H9 (cell line): ENCODE data around the gene RAD50. TPM values are rescaled to one million over a fixed set of nuclear protein-coding genes. Genes with fewer than 3 reads are reported as not detected.

Experiments
- DNase-seq: peaks from one replicate; pipeline ENCODE4 v3.0.0-alpha.2; 2017
- H2AFZ ChIP-seq: one replicate; pipeline ENCODE4 v1.6.1; 2013; ENCODE audit warnings: mild to moderate bottlenecking, low read length, control low read depth, moderate library complexity
- H2AK5ac ChIP-seq: 2 replicates; pipeline ENCODE4 v1.6.1; 2013; ENCODE audit warnings: low read length, control low read depth, mixed read lengths; ENCODE audit not compliant: insufficient read length
- H2BK120ac ChIP-seq: one replicate; pipeline ENCODE4 v1.6.1; 2013; ENCODE audit warnings: low read depth, mild to moderate bottlenecking, low read length, control low read depth, inconsistent platforms; ENCODE audit not compliant: poor library complexity, severe bottlenecking
- H2BK12ac ChIP-seq: 2 replicates; pipeline ENCODE4 v1.6.1; 2013; ENCODE audit warnings: low read length, control low read depth, mixed read lengths, low read depth; ENCODE audit not compliant: insufficient read length
- H2BK15ac ChIP-seq: 2 replicates; pipeline ENCODE4 v1.6.1; 2013; ENCODE audit warnings: low read depth, low read length, control low read depth
- H2BK20ac ChIP-seq: one replicate; pipeline ENCODE4 v1.6.1; 2013; ENCODE audit warnings: low read depth, mild to moderate bottlenecking, low read length, control low read depth, inconsistent platforms; ENCODE audit not compliant: poor library complexity, severe bottlenecking
- H2BK5ac ChIP-seq: 2 replicates; pipeline ENCODE4 v1.6.1; 2013; ENCODE audit warnings: low read length, control low read depth, mixed read lengths; ENCODE audit not compliant: insufficient read length
- H3K14ac ChIP-seq: 2 replicates; pipeline ENCODE4 v1.6.1; 2013; ENCODE audit warnings: low read length, control low read depth; ENCODE audit not compliant: insufficient read depth
- H3K18ac ChIP-seq: 2 replicates; pipeline ENCODE4 v1.6.1; 2013; ENCODE audit warnings: low read depth, mild to moderate bottlenecking, mixed read lengths, low read length, control low read depth; ENCODE audit not compliant: insufficient read length
- H3K23ac ChIP-seq: 2 replicates; pipeline ENCODE4 v1.6.1; 2013; ENCODE audit warnings: low read length, control low read depth, mixed read lengths, low read depth; ENCODE audit not compliant: insufficient read length
- H3K23me2 ChIP-seq: 2 replicates; pipeline ENCODE4 v1.6.1; 2013; ENCODE audit warnings: low read depth, mild to moderate bottlenecking, mixed read lengths, low read length, control low read depth; ENCODE audit not compliant: insufficient read length, poor library complexity, severe bottlenecking
- H3K27ac ChIP-seq: 2 replicates; pipeline ENCODE4 v1.5.1; 2013; ENCODE audit warnings: low read length, control low read depth, mixed read lengths, low read depth; ENCODE audit not compliant: insufficient read length
- H3K27me3 ChIP-seq: 2 replicates; pipeline ENCODE4 v1.6.1; 2013; ENCODE audit warnings: low read length, control low read depth, inconsistent platforms; ENCODE audit not compliant: insufficient read depth
- H3K4ac ChIP-seq: 2 replicates; pipeline ENCODE4 v1.6.1; 2013; ENCODE audit warnings: low read depth, mild to moderate bottlenecking, control low read depth, inconsistent platforms, low read length, moderate library complexity
- H3K4me1 ChIP-seq: 2 replicates; pipeline ENCODE4 v1.6.1; 2013; ENCODE audit warnings: low read length, control low read depth, inconsistent platforms; ENCODE audit not compliant: insufficient read depth
- H3K4me2 ChIP-seq: 2 replicates; pipeline ENCODE4 v1.6.1; 2013; ENCODE audit warnings: low read length, control low read depth, mixed read lengths; ENCODE audit not compliant: insufficient read length, insufficient read depth
- H3K56ac ChIP-seq: 2 replicates; pipeline ENCODE4 v1.6.1; 2013; ENCODE audit warnings: low read depth, mild to moderate bottlenecking, mixed read lengths, low read length, control low read depth; ENCODE audit not compliant: insufficient read length
- H3K79me1 ChIP-seq: 2 replicates; pipeline ENCODE4 v1.6.1; 2013; ENCODE audit warnings: low read depth, mild to moderate bottlenecking, moderate library complexity, low read length, control low read depth, inconsistent platforms; ENCODE audit not compliant: insufficient read depth, poor library complexity, severe bottlenecking
- H3K79me2 ChIP-seq: 2 replicates; pipeline ENCODE4 v1.6.1; 2013; ENCODE audit warnings: low read length, control low read depth, inconsistent platforms; ENCODE audit not compliant: insufficient read depth
- H3K9ac ChIP-seq: 2 replicates; pipeline ENCODE4 v1.6.1; 2013; ENCODE audit warnings: low read length, control low read depth, mixed read lengths; ENCODE audit not compliant: insufficient read length; ENCODE audit errors: extremely low read depth
- H3K9me3 ChIP-seq: one replicate; pipeline ENCODE4 v1.6.1; 2013; ENCODE audit warnings: low read depth, low read length, inconsistent platforms; ENCODE audit not compliant: control insufficient read depth
- H3T11ph ChIP-seq: one replicate; pipeline ENCODE4 v1.6.1; 2013; ENCODE audit warnings: mild to moderate bottlenecking, low read length, control low read depth, inconsistent platforms
- H4K20me1 ChIP-seq: one replicate; pipeline ENCODE4 v1.6.1; 2013; ENCODE audit not compliant: control insufficient read depth, insufficient read length, insufficient read depth
- H4K5ac ChIP-seq: 2 replicates; pipeline ENCODE4 v1.6.1; 2013; ENCODE audit warnings: low read depth, mild to moderate bottlenecking, mixed read lengths, low read length, control low read depth; ENCODE audit not compliant: insufficient read length
- H4K8ac ChIP-seq: replicated peaks from 2 replicates; pipeline ENCODE4 v1.6.1; 2013; ENCODE audit warnings: low read length, control low read depth, mixed read lengths, low read depth; ENCODE audit not compliant: insufficient read length
- H4K91ac ChIP-seq: 2 replicates; pipeline ENCODE4 v1.6.1; 2013; ENCODE audit warnings: low read depth, mild to moderate bottlenecking, moderate library complexity, mixed read lengths, low read length, control low read depth; ENCODE audit not compliant: insufficient read length
- H3K27ac Mint-ChIP-seq, 3 experiments: 2 replicates in 2 of 3; 3 replicates in 1 of 3; pipeline ENCODE4 v1.8.0; 2020 to 2021; ENCODE audit warnings: mixed read lengths in 3 of 3, mild to moderate bottlenecking in 1 of 3, moderate library complexity in 1 of 3
- H3K27me3 Mint-ChIP-seq: 2 replicates; pipeline ENCODE4 v1.8.0; 2021; ENCODE audit warnings: low read depth, mild to moderate bottlenecking, moderate library complexity, mixed read lengths
- H3K36me3 Mint-ChIP-seq, 3 experiments: 2 replicates in 2 of 3; 3 replicates in 1 of 3; pipeline ENCODE4 v1.8.0; 2020 to 2021; ENCODE audit warnings: low read depth in 3 of 3, mixed read lengths in 3 of 3; ENCODE audit not compliant: insufficient read depth in 1 of 3
- H3K4me1 Mint-ChIP-seq, 2 experiments: 2 replicates each; pipeline ENCODE4 v1.8.0; 2020; ENCODE audit warnings: mixed read lengths in 2 of 2
- H3K4me3 Mint-ChIP-seq, 2 experiments: 2 replicates in 1 of 2; 3 replicates in 1 of 2; pipeline ENCODE4 v1.8.0; 2020 to 2021; ENCODE audit warnings: mild to moderate bottlenecking in 2 of 2, mixed read lengths in 2 of 2, moderate library complexity in 1 of 2
- H3K9me3 Mint-ChIP-seq, 2 experiments: 2 replicates in 1 of 2; 3 replicates in 1 of 2; pipeline ENCODE4 v1.8.0; 2020; ENCODE audit warnings: mild to moderate bottlenecking in 2 of 2, mixed read lengths in 2 of 2, moderate library complexity in 1 of 2
- WGBS: extraction: QIAGEN DNeasy Blood & Tissue Kit; methylation state at CpG from one replicate; pipeline ENCODE4 v1.1.7; 2013; ENCODE audit warnings: missing lambda C conversion rate, low lambda C conversion rate, mixed read lengths; ENCODE audit not compliant: insufficient read length; ENCODE audit errors: extremely low coverage; 5-methylcytosine and 5-hydroxymethylcytosine counted together
- total RNA-seq: library from RNA; stranded (reverse); gene quantifications from 2 replicates; pipeline ENCODE4 v1.2.1, GENCODE V29; 2021
- TF ChIP-seq, protein P1 (sequence below): fragments of 200-600 bp; sonication (generic); conservative IDR thresholded peaks from 3 replicates; pipeline ENCODE4 v1.8.0; 2021; ENCODE audit warnings: antibody characterized with exemption, mild to moderate bottlenecking

RAD50 gene
- total RNA-seq, 1 experiment from 2014 or later = 46.1 TPM

DNA sequence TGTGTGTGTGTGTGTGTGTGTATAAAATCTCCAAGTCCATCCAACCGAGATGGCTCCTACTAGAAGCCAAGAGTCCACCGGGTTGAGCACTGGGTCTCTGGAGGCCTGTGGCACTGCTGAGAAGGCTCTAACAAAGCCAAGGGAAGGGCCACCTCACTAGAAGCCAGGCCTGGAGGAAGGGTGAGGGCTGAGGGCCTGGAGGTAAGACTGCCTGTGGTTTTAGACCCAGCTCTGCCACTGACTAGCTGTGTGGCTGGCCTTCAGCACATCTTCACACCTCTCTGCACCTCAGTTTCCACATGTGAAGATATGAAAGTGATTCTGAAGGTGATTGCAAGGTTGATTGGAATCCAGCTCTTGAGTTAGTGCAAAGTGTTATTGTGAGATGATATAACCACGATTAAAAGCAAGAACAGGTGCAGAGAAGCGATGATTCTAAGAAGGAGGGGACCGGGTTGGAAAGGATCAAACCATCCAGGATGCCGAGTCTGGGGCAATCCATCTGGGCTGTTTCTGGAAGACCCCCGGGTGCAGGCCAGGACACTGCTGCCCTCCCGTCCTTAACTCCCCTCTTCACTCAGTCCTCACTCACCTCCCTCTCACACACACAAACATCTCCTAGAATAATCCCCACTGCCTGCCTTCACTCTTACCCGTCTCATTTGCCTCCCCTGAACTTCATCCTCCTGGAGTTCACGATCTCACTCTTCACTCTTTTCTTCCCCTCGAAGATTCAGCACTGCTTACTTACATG is 119.3 kb downstream of the RAD50 start:
- Mint-ChIP-seq H3K4me3 (no peak overlapping the region), H3K27me3 (no peaks in the 10 kb centered on the region; the same call in 1 of the 2 replicates), H3K9me3 (peaks cover 0 to 2% of the 10 kb centered on the region in 2 experiments; a peak in 2 of 5 replicates), H3K4me1 (peaks cover 4 to 5% of the 10 kb centered on the region in 2 experiments; a peak in 1 of 4 replicates), H3K27ac (no peak overlapping the region), H3K36me3 (peaks cover 0 to 2% (median 0%) of the 10 kb centered on the region in 3 experiments; a peak in 3 of 7 replicates)
- Histone ChIP-seq H2AFZ (no peak overlapping the region), H3K56ac (no peak overlapping the region), H3K23me2 (no peaks in the 10 kb centered on the region), H2BK15ac (no peak overlapping the region), H2BK12ac (no peak overlapping the region), H3K4me2 (no peak overlapping the region), H3K4me1 (no peaks in the 10 kb centered on the region), H3K9ac (no peak overlapping the region), H3K9me3 (no peaks in the 10 kb centered on the region), H2AK5ac (no peak overlapping the region), H4K91ac (no peak overlapping the region), H3K79me1 (no peaks in the 10 kb centered on the region), H3K14ac (no peak overlapping the region), H2BK120ac (no peak overlapping the region), H4K20me1 (peaks cover 3% of the 10 kb centered on the region), H3K27ac (no peak overlapping the region), H2BK20ac (no peak overlapping the region), H4K8ac (no peak overlapping the region), H3K18ac (no peak overlapping the region), H3K79me2 (no peaks in the 10 kb centered on the region), H3K27me3 (no peaks in the 10 kb centered on the region), H3K23ac (no peak overlapping the region), H3K4ac (no peak overlapping the region), H3T11ph (no peak overlapping the region), H4K5ac (no peak overlapping the region), H2BK5ac (no peak overlapping the region)
- TF ChIP-seq, protein P1, sequence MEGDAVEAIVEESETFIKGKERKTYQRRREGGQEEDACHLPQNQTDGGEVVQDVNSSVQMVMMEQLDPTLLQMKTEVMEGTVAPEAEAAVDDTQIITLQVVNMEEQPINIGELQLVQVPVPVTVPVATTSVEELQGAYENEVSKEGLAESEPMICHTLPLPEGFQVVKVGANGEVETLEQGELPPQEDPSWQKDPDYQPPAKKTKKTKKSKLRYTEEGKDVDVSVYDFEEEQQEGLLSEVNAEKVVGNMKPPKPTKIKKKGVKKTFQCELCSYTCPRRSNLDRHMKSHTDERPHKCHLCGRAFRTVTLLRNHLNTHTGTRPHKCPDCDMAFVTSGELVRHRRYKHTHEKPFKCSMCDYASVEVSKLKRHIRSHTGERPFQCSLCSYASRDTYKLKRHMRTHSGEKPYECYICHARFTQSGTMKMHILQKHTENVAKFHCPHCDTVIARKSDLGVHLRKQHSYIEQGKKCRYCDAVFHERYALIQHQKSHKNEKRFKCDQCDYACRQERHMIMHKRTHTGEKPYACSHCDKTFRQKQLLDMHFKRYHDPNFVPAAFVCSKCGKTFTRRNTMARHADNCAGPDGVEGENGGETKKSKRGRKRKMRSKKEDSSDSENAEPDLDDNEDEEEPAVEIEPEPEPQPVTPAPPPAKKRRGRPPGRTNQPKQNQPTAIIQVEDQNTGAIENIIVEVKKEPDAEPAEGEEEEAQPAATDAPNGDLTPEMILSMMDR = no peak
- no peak for DNase-seq
- no CpG with 5 or more reads among the region's 11 CpGs for WGBS
